IPS-18c (cell line): ENCODE data around the gene PASK.

Experiments used
- H3K4me3 ChIP-seq: 2 replicates; pipeline ENCODE4 v1.7.0; 2013; ENCODE audit warnings: low read depth, mild to moderate bottlenecking, low read length, moderate library complexity; ENCODE audit not compliant: insufficient read depth
- H3K9me3 ChIP-seq: one replicate; pipeline ENCODE4 v1.6.1; 2013; ENCODE audit warnings: mild to moderate bottlenecking, low read length, moderate library complexity; ENCODE audit not compliant: control insufficient read depth, insufficient read depth

The PASK gene

DNA sequence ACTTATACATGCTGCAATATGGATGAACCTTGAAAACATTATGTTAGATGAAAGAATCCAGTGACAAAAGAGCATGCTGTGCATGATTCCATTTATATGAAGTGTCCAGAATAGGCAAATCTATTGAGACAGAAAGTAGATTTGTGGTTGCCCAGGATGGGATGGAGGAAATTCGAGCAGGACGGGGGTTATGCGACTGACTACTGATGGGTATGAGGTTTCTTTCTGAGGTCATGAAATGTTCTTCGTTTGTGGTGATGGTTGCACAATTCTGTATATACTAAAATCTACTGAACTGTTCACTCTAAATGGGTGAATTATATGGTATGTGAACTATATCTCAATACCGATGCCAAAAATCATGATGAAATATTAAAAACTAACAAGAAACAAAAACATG, 28.3 kb downstream of the PASK start:
- H3K4me3 ChIP-seq: no peak overlapping the region
- H3K9me3 ChIP-seq: no peaks in the 10 kb centered on the region

DNA sequence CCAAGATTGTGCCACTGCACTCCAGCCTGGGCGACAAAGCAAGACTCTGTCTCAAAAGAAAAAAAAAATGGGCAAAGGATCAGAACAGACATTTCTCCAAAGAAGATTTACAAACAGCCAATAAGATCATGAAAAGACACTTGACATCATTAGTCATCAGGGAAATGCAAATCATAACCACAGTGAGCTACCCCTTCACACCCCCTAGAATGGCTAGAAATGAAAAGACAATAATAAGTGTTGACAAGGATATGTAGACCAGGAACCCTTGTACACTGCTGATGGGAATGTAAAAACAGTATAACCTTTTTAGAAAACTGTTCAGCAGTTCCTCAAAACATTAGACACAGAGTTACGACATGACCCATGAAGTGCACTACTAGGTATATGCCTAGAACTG, 28.8 kb downstream of the PASK start:
- Histone ChIP-seq H3K4me3 (no peak overlapping the region), H3K9me3 (no peaks in the 10 kb centered on the region)

GRCh38 chr2:241118737-241119505, 30.4 kb downstream of the PASK start:
- no peaks in the 10 kb centered on the region for H3K9me3 ChIP-seq
- H3K4me3 ChIP-seq: no peak overlapping the region

- Histone ChIP-seq H3K9me3 (no peaks in the 10 kb centered on the region), H3K4me3 (no peak overlapping the region)
Observed at GRCh38 chr2:241116606-241117560, 32.4 kb downstream of the PASK start.

- no peak overlapping the region for H3K4me3 ChIP-seq
- no peaks in the 10 kb centered on the region for H3K9me3 ChIP-seq
Observed at GRCh38 chr2:241115361-241115760, 33.9 kb downstream of the PASK start.

GRCh38 chr2:241114836-241115235, 34.4 kb downstream of the PASK start:
- H3K4me3 ChIP-seq: no peak overlapping the region

GRCh38 chr2:241112592-241112991, 36.7 kb downstream of the PASK start:
- no peak overlapping the region for H3K4me3 ChIP-seq
- H3K9me3 ChIP-seq: no peaks in the 10 kb centered on the region

More at GRCh38 chr2:241114836-241115235, 34.4 kb downstream of the PASK start:
- no peaks in the 10 kb centered on the region for H3K9me3 ChIP-seq

- no peaks in the 10 kb centered on the region for H3K9me3 ChIP-seq
- H3K4me3 ChIP-seq: no peak overlapping the region
Observed at GRCh38 chr2:241112046-241112445, 37.2 kb downstream of the PASK start.

- H3K4me3 ChIP-seq: no peak overlapping the region
- H3K9me3 ChIP-seq: no peaks in the 10 kb centered on the region
Observed at GRCh38 chr2:241111440-241111805, 37.8 kb downstream of the PASK start.

DNA sequence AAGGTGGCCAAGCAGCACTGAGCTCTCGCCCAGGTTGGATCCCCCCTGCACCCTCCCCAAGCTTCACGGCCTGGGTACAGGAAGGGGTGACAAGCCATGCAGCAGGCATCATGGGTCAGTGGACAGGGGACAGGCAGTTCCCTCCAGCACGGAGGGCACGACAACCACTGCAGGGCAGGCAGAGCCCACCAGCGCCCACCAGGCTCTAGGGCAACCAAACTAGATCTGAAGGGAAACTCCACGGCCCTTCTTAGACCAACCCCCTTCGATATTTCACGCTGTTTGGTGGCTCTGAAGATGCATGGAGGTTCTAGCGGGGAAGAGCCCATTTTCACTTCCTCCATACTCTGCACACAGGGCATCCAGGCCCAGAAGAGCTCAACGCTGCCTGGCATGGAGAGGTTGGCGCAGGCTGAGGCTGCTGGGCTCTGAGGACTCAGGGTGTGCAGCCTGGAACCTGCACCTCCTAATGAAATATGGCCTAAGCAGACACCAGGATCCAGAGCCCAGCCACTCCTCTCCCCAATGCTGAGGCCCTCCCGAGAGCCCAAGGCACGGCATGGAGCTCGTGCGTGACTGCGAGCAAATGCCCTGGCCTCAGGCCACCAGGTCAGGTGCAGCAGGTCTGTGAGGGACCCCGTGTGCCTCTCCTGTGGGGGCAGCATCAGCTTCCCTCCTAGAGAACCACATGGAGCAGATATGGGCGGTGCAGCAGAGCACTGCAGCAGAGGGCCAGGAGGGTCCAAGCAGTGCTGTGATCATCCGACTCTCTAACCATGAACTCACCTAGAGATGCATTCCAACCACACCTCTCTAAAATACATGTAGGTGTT, 38.4 kb downstream of the PASK start:
- Histone ChIP-seq H3K4me3 (no peak overlapping the region), H3K9me3 (no peaks in the 10 kb centered on the region)

DNA sequence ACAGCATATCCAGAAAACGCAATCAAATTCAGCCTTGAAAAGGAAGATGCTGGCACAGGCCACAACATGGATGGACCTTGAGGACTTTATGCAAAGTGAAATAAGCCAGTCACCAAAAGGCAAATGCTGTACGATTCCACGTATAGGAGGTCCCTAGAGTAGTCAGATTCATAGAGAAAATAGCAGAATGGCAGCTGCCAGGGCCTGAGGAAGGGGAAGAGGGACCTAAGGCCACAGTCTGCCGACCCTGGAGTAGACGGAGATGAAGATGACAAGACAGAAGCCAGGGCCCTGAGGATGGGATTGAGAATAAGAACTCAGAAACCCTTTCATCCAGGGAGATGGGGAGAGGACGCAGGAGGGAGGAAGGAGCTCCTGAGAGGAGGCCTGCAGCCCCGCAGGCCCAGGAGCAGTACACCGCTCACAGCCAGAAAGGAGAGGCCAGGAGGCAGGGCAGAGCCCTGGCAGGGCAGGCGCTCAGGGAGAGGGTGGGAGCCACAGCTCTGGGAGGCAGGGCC, 39.1 kb downstream of the PASK start:
- H3K4me3 ChIP-seq: no peak overlapping the region
- no peaks in the 10 kb centered on the region for H3K9me3 ChIP-seq

DNA sequence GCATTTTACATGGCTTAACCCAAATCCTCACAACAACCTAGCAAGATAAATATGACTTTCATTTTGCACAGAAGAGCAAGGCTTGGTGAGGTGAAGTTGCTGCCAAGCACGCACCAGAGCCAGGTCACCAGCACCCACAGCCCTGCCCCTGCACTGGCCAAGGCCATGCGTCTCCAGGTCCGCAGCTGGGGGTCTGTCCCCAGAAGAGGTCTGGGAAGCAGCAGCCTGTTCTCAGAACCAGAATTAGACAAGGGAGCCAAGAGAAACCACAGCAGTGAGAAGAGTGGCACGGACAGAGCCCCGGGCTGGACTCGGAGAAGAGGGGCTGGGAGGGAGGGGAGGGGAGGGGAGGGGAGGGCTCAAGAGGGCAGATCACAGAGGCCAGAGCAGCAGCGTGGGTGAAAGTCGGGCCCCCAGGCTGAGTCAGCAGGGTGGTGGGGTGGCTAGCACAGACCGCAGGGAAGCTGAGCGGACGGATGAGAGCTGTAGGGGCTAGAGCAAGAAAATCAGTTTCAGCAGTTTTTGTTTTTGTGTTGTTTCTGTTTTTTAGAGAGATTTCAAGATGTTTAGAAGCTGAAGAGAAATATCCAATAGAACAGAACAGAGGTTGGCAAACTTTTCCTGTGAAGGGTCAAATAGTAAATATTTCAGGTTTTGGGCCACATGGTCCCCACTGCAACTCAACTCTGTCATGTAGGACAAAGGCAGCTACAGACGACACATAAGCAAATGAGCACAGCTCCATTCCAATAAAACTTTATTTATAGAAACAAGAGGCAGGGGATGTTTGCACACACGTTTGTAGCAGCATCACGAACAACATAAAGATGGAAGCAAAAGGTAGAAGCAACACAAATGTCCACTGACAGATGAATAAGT, 39.8 kb downstream of the PASK start:
- no peak overlapping the region for H3K4me3 ChIP-seq

GRCh38 chr2:241108271-241109209, 40.7 kb downstream of the PASK start:
- Histone ChIP-seq H3K9me3 (no peaks in the 10 kb centered on the region), H3K4me3 (no peak overlapping the region)

More for the DNA sequence above, 39.8 kb downstream of the PASK start:
- H3K9me3 ChIP-seq: no peaks in the 10 kb centered on the region

DNA sequence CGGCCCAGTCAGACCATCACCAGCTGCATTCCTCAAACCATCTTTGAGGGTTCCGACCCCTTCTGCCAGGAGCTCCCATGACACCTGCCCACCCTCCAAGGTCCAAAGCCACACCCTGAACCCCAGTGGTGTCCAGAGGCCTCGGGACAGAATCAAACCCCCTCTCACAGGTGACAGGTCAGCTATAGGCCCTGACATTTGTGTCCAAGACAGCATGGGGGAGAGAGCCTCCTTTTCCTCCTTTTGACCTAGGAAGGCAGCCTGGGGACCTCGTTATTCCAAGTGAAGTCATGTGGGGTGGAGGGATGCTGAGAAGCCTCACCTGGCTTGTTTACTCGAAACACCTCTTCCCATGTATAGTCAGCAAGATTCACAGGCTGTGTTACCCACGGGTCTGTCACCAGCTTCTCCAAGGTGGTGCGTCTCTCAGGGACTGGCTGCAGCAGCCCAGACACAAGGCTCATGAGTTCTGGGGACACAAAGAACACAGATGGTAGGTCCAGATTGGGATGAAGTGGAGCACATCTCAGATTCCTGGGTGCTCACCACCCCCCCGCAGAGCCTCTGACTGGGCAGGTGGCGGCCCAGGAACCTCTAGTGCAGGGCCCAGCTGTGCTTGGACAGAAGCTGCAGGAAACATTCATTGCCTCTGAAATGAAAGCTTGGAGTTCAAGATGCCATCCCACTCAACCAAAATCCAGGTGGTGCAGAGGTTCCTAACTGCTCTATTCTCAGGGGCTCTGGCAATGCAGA, 42.1 kb downstream of the PASK start:
- Histone ChIP-seq H3K9me3 (no peaks in the 10 kb centered on the region), H3K4me3 (no peak overlapping the region)

- Histone ChIP-seq H3K9me3 (no peaks in the 10 kb centered on the region), H3K4me3 (no peak overlapping the region)
Observed at GRCh38 chr2:241105641-241106040, 43.6 kb downstream of the PASK start.
